Measurements from ENCODE around the gene WDR4.

Gene WDR4

GRCh38 chr21:42799948-42800347, 79.4 kb downstream of the WDR4 start:
- no peak overlapping the region for H3K4ac ChIP-seq (ENCODE audit: low read depth, low read length)
- no peak overlapping the region for H4K8ac ChIP-seq (ENCODE audit: low read depth, low read length)
- no peak overlapping the region for H2AK5ac ChIP-seq (ENCODE audit: low read length)
- peak overlapping the region; percentile 18 for H2BK120ac ChIP-seq (ENCODE audit: low read depth, low read length)
- no peak overlapping the region for H3K4me2 ChIP-seq (ENCODE audit: low read length)
- H3K18ac ChIP-seq (ENCODE audit: low read length), result no peak overlapping the region
- peak overlapping the region; percentile 70 for H2BK5ac ChIP-seq (ENCODE audit: low read length)
- no peak overlapping the region for H3K27ac ChIP-seq (ENCODE audit: low read depth, low read length)
- no peaks in the 10 kb centered on the region for H3K4me1 ChIP-seq (ENCODE audit: control insufficient read depth, low read depth, low read length)
- H3K36me3 ChIP-seq (ENCODE audit: control insufficient read depth, insufficient read depth, low read length), result peaks cover 1% of the 10 kb centered on the region
- peak overlapping the region; percentile 22 for H3K56ac ChIP-seq (ENCODE audit: low read length)
- H3K27me3 ChIP-seq (ENCODE audit: insufficient read depth, low read length, poor library complexity), result no peaks in the 10 kb centered on the region
- H3K4me3 ChIP-seq (ENCODE audit: low read length), result no peak overlapping the region
- WGBS (ENCODE audit: extremely low coverage, insufficient coverage, low lambda C conversion rate), result no CpG with 5 or more reads among the region's 5 CpGs
- H3K9ac ChIP-seq (ENCODE audit: low read length), result no peak overlapping the region
- no peak for DNase-seq
- H3K79me2 ChIP-seq (ENCODE audit: control insufficient read depth, insufficient read depth, low read length), result no peaks in the 10 kb centered on the region
- no peak overlapping the region for H3K23ac ChIP-seq (ENCODE audit: low read length)
- no peaks in the 10 kb centered on the region for H3K79me1 ChIP-seq (ENCODE audit: low read length)
- H2BK15ac ChIP-seq (replicated peaks; ENCODE audit: low read depth), result no peak overlapping the region
- no peak overlapping the region for H4K5ac ChIP-seq (ENCODE audit: low read length)

- Histone ChIP-seq H3K27me3 (ENCODE audit: insufficient read depth, low read length, poor library complexity) (no peaks in the 10 kb centered on the region), H3K27ac (ENCODE audit: low read depth, low read length) (no peak overlapping the region), H4K5ac (ENCODE audit: low read length) (no peak overlapping the region), H4K8ac (ENCODE audit: low read depth, low read length) (no peak overlapping the region), H3K4ac (ENCODE audit: low read depth, low read length) (no peak overlapping the region), H3K4me1 (ENCODE audit: control insufficient read depth, low read depth, low read length) (no peaks in the 10 kb centered on the region), H3K9ac (ENCODE audit: low read length) (no peak overlapping the region), H3K4me2 (ENCODE audit: low read length) (no peak overlapping the region), H2BK5ac (ENCODE audit: low read length) (no peak overlapping the region), H2AK5ac (ENCODE audit: low read length) (peak overlapping the region; percentile 78), H3K36me3 (ENCODE audit: control insufficient read depth, insufficient read depth, low read length) (peaks cover 1% of the 10 kb centered on the region), H3K18ac (ENCODE audit: low read length) (peak overlapping the region; percentile 6), H3K56ac (ENCODE audit: low read length) (peak overlapping the region; percentile 11), H3K79me2 (ENCODE audit: control insufficient read depth, insufficient read depth, low read length) (no peaks in the 10 kb centered on the region), H2BK15ac (replicated peaks; ENCODE audit: low read depth) (no peak overlapping the region), H3K4me3 (ENCODE audit: low read length) (no peak overlapping the region), H2BK120ac (ENCODE audit: low read depth, low read length) (no peak overlapping the region), H3K23ac (ENCODE audit: low read length) (no peak overlapping the region), H3K79me1 (ENCODE audit: low read length) (no peaks in the 10 kb centered on the region)
- 100% methylated on average over 3 of the region's 9 CpGs for WGBS (ENCODE audit: extremely low coverage, insufficient coverage, low lambda C conversion rate)
- no peak for DNase-seq
Measured at GRCh38 chr21:42799516-42799915, 79.8 kb downstream of the WDR4 start.

All from mesendoderm (in vitro differentiated cells).